Measurements from ENCODE around the gene VMP1.

VMP1 gene

GRCh38 chr17:59707149-59707970, at the start of gene VMP1, which contains the start of gene PTRH2:
TSS of gene VMP1 (plus strand) at chr17:59707654. CDS start at chr17:59731447, 23,793 bp downstream.
TSS of gene PTRH2 (minus strand) at chr17:59707430. CDS start at chr17:59697978, 9,452 bp downstream.
- peak; percentile 87 to 99 for DNase-seq

DNA sequence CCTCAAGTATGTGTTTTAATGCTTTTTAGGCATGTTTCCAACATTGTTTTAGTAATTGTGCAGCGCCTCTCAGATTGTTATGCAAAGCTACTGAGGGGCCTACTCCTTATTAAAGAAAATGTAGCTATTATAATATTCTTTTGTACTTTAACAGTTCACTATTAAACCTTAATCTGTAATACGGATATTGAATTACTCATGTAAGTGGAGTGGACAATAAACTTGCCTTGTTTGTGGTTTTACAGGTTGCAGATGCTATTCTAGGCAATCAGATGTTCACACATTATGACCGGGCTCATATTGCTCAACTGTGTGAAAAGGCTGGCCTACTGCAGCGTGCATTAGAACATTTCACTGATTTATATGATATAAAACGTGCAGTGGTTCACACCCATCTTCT, 41.2 kb upstream of the VMP1 start:
- DNase-seq: no peak

DNA sequence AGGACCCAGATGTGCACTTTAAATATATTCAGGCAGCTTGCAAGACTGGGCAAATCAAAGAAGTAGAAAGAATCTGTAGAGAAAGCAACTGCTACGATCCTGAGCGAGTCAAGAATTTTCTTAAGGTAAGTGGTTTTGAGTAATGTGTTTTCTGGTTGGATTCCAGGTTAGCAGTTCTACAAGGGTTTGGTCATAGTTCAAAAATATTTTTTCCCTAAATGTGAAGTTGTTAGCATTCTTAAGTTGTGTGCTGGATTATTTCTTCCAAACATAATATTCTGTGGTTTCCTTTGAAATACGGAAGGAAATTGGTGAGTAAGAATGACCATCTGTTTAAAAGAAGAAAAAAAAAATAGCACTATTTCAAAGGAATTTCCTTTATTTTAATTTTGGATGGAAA, 38.6 kb upstream of the VMP1 start:
- DNase-seq: peak in 1 of 2 donors; percentile 35

GRCh38 chr17:59669411-59669810, 38.0 kb upstream of the VMP1 start:
- DNase-seq: no peak

DNA sequence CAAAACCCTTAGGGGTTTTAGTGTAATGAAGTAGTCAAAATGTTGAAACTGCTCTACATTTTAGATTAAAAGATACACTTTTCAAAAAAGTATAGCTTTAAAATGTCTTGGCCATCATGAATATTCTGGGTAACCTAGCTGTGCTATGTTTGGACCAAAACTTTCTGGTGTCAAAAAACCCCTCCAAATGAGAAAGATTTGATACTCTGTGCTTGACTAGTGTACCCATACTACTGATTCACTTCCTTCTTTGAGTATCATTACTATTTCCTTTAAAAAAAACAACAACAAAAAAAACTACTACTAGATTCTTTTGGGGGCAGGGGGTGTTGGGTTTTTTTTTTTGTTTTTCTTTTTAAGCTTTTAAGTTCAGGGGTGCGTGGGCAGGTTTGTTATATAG, 37.5 kb upstream of the VMP1 start:
- no peak for DNase-seq

DNA sequence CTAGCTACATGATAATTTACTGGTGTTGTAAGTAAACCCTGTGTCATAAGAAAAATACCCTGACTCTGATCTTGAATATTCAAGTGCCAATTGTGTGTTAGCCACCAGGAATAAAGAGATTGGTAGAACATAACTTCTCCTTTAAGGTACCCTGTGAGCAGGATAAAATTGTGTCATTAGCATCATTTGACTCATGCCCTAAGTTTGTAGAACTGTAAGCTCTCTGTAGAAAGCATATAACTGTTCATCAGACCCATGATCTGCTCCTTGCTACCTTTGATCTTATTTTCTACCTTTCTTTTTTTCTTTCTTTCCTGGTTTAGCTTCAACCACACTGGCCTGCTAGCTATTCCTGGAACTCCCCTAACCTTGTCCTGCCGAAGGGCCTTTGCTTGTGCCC, 36.1 kb upstream of the VMP1 start:
- DNase-seq: no peak

GRCh38 chr17:59675231-59675630, 32.2 kb upstream of the VMP1 start:
- DNase-seq: no peak

- DNase-seq: no peak
Measured at GRCh38 chr17:59676716-59677115, 30.7 kb upstream of the VMP1 start.

DNA sequence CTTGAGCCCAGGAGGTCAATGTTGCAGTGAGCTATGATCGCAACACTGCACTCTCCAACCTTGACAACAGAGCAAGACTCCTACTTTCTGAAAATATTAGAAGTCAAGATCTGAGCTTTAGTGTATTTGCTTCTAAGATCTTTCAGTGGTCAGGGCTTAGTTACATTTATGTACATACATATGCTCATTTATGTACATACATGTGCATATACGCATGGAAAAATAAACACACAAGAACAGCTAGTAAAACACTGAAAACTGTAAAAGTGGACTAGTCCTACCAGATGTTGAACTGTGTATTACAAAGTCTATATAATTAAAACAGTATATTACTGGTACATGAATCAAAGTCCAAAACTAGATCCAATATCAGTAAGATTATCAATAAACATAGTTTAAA, 28.5 kb upstream of the VMP1 start:
- DNase-seq: no peak

DNA sequence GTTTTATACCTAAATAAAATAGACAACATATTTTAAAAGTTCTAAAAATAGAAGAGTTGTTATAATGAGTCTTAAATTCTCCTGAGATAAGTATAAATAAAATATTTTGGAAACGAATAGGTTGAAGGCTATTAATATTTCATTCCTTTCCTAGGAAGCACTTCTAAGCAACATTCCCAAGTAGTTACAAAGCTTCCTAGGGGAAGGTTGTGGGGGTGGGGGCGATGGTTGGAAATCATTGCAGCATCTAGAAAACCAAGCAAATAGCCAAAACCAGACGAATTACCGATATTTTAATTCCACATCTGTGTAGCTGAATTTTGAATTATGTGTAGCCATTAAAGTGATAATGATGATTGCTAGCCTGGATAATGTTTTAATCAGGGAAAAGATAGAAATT, 27.1 kb upstream of the VMP1 start:
- no peak for DNase-seq

GRCh38 chr17:59683283-59683682, 24.2 kb upstream of the VMP1 start:
- DNase-seq: no peak

DNA sequence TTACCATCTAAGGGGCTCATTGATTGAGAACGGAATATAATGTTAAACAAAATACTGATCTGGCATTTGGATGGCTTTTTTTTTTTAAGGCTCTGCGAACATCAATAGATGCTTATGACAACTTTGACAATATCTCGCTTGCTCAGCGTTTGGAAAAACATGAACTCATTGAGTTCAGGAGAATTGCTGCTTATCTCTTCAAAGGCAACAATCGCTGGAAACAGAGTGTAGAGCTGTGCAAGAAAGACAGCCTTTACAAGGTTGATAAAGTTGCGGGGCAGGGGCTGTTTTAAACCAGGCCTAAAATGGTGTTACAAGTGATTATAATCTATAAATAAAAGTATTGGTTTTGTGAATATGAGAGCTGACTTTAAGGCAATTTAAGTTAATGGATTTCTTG, 22.5 kb upstream of the VMP1 start:
- no peak for DNase-seq

- no peak for DNase-seq
Measured at GRCh38 chr17:59688008-59688407, 19.4 kb upstream of the VMP1 start.

DNA sequence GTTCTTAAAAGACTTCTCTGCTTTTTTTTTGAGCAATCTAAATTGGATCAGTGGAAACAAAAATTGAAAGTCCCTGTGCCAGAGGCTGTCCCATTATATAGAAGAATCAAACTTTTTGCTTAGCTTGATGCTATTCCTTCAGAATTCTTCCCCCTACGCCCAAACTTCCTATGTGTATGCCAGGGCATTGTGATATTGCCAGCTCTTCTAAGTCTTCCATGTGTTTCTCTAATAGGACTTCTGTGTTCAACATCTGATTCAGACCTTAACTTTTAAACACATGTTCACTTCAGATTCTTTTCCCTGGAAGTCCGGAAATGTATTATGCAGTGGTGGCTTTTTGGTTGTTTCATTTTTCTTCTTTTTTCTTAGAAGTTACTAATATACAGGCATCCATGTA, 19.0 kb upstream of the VMP1 start:
- DNase-seq: no peak

- DNase-seq: no peak
Measured at GRCh38 chr17:59693582-59693981, 13.9 kb upstream of the VMP1 start.

- no peak for DNase-seq
Measured at GRCh38 chr17:59694344-59694743, 13.1 kb upstream of the VMP1 start.

DNA sequence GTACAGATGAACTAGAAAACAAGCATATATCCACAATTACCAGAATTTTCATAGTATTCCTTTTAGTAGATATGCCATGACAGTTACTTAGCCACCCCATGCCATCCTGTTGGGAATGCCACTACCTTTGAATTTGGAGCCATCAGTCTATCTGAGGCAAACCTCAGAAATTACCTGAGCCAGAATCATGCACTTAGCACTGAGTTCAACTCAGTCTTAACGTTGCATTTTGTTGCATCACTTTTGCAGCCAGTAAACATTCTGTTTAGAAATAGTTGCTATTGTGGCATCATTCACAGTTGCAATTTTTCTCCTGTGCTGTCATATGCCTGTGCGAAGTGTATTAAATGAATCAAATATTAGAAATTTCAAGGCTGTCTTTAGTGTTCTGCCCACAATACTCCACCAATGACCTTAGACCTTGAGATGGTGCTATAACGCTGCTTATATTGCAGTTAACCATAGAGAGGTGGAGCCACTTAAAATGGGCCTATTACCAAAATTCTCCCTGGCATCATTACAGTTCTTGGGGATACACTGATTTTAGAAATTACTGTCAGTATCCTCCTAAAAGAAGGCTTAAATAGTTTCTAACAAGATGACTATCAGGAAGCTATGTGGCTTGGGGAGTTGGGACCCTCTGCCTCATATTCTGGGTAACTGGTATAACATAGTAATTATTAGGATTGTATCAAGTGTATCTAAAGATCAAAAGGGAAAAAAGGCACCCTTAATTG, 11.3 kb upstream of the VMP1 start:
- DNase-seq: no peak

DNA sequence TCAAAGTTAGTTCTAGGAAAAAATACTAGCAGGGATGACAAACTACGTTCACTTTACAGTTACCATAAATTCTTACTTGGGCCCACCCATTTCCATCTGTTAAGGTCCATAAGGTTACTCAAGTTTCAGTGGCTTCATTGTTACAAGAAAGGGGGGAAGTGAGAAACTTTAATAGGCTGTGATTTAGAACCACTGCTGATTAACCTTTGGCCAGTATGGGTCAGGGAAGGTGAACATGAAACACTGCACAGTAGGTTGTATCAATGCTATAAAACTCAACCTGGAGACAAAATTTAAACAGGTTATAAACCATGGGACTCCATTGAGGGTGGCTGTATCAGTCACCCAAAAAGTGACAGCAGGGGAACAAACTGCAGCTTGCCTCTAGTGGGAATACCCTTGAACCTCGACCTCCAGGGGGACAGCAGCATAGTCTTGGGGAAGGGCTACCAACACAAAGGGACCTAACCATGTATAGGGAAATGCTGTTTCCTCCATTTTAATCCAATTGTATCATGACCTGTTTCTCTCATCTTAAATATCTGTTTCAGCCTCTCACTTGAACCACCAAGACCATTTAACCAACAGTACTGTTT, 10.7 kb upstream of the VMP1 start:
- no peak for DNase-seq

- DNase-seq: no peak
Measured at GRCh38 chr17:59698143-59698542, 9.3 kb upstream of the VMP1 start.

DNA sequence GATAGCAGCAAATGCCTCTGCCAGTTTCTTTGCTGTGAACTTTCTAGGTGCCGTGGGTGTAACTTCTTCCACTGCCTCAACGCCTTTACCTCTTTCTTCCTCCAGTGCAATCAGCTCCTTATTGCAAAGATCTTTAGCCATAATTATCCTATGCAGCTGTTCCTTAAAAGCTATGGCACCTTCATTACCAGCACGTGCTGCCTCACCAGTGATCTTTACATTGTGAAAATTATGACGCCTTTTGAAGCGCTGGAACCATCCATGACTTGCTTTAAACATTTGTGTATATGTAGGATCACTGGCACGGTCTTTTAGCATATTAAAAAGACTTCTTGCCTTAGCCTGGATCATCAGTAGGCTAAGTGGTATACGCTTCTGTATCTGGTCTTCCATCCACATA, 8.2 kb upstream of the VMP1 start:
- DNase-seq: no peak

- no peak for DNase-seq
Measured at GRCh38 chr17:59699786-59700185, 7.7 kb upstream of the VMP1 start.

DNA sequence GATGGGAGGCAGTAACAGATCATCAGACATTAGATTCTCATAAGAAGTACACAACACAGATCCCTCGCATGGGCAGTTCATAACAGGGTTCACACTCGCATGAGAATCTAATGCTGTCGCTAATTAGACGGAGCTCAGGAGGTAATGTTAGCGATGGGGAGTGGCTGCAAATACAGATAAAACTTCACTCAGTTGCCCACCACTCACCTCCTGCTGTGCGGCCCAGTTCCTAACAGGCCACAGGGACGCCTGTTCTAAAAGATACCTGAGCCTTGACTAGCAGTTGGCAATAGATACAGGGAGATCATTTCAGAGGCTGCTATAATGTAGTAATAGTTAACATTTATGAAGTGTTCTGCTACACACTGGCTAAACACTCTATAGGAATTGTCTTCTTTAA, 5.2 kb upstream of the VMP1 start:
- no peak for DNase-seq

- no peak for DNase-seq
Measured at GRCh38 chr17:59707971-59708430, 547 bp downstream of the VMP1 start.

GRCh38 chr17:59711936-59712335, 4.5 kb downstream of the VMP1 start:
- DNase-seq: no peak

All from bone marrow (tissue), 2 donors.